CD4-positive, alpha-beta T cell treated with Interleukin-21 for 1 hour (primary cell): ENCODE measurements around the gene NOTCH3.

Source experiments
- DNase-seq: peaks from one replicate; pipeline ENCODE4 v3.0.0-alpha.2; 2020

The NOTCH3 gene

GRCh38 chr19:15200553-15201364 lies at the start of gene NOTCH3:
Gene NOTCH3 (minus strand): TSS chr19:15200995. CDS start chr19:15200905, 90 bp downstream.
- DNase-seq, result no peak

- no peak for DNase-seq
These were observed 49.8 kb upstream of the NOTCH3 start for GRCh38 chr19:15250640-15250993.

DNA sequence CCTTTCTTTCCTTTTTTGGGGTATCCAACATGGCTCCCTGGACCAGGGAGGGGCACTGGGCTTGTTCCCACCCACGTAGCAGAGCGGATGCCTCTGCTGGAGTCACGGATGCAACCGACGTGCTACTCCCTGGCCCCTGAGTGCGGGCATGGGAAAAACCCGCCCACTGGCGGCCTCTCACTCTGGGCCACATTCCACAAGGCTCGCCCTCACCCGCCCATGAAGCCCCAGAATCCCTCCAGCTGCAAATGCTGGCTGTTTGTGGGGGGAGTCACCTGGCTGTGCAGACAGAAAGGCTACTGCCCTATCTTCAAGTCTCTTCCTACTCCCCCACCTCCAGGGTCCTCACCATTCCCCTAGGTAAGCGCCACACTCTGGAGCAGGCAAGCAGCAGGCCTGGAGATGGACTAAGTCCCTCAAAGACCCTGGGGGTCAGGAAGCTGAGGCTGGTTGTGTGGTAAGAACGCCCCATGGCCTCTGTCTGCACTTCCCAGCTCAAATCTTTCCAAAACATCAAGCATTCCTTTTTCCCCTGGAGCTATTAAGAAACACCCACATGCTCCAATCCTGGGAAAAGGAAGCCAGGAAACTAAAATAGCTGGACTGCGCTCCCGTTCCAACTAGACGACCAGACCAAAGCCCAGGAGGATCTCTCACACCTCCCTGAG lies 49.3 kb upstream of the NOTCH3 start:
- no peak for DNase-seq

DNA sequence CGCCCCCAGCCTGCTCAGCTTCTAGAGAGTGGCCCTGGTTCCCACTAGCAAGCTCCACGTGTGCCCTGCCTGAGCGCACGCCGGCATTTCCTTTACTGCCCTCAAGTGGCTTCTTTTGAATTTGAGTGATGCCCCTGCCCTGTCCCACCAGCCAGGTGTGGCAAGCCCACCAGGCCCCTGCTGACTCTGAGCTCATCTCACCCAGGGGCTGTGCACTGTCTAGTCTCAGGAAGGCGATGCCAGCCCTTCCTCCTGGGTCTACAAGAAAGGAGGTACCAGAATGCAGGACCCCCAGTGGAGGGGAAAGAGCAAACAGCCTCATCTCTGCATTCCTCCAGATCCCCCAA lies 48.7 kb upstream of the NOTCH3 start:
- no peak for DNase-seq

GRCh38 chr19:15248648-15249527 lies 48.1 kb upstream of the NOTCH3 start:
- no peak for DNase-seq

- no peak for DNase-seq
These were observed 47.3 kb upstream of the NOTCH3 start for GRCh38 chr19:15248106-15248505.

DNA sequence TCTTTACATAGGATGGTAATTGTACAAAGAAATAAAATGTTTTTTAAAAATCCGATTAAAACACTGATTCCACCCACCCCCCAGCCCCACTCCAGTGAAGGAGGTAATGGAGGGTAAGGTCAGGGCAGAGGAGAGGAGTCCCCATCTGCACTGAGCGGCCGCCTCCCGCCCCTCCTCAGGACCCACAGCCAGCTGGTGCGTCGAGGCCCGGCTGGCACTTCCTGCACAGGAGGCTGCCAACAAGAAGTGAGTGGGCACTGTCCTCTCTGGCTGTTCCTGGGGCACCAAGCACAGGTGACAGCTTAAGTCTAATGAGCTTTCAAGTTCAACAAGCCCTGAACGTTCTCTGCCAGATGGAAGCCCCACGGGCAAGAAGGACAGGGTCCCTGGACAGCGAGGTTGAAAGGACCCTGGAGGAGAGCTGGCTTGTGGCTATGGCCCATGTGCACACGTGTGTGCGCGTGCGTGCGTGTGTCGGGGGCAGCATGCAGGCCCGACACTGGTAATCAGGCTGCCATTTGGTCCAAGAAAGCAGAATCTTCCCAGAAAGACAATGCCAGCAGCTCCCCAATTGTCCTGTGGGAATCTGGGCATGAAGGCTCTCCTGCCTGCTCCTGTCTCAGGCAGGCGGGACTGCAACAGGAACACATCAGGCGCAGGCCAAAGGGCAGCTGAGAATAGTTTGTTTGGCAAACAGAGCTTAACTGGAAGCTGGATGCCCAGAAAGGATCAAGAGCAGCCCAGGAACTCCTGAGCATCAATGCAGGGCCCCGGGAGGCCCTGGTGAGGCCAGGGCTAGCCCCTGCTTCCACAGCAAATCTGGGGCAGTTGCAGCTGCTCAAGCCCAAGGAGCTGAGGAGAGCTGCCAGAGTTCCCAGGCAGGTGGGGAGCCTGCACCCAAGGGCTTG lies 46.6 kb upstream of the NOTCH3 start:
- no peak for DNase-seq

DNA sequence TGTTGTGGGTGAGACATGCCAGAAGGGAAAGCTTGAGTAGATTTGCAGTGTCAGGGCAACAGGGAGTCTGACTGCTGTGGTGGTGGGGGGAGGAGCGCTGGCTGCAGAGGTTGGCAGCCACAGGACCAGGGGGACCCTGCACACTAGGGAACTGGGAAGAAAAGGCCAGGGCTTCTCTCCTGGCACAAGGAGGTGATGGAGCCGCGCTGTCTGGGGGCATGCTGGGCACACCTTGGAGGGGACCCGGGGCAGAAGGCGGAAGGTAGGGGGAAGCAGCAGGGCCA lies 45.3 kb upstream of the NOTCH3 start:
- DNase-seq, result no peak

- DNase-seq, result no peak
These were observed 44.8 kb upstream of the NOTCH3 start for GRCh38 chr19:15245370-15246197.

GRCh38 chr19:15244808-15245207 lies 44.0 kb upstream of the NOTCH3 start:
- DNase-seq, result no peak

DNA sequence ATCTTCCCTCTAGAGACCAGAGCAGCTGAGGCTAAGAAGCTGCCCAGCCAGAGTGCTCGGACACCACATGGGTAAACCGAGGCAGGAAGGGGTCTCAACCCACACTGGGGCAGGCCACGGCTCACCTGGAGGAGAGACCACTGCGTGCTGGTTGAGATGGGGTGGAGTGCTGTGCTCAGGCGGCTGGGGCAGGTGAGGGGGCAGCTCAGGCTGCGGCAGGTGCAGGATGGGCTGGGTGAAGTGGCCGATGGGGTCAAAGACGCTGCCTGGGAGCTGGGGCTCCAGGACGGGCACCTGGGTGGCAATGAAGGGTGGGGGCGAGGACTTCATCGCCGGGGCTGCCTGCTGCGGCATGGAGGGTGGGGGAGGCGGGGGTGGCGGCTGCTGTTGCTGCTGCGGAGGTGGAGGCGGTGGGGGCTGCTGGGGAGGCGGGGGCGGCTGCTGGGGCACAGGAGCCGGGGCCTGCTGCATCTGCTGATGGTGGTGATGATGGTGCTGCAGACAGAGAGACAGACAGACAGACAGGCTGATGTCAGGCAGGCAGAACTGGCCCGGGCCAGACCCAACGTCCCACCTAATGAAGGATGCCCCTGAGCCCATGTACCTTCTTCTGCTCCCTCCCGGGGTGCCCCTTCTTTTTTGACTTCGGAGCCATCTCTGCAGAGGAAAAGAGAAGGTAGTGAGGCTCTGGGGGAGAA lies 43.5 kb upstream of the NOTCH3 start:
- no peak for DNase-seq

- DNase-seq, result no peak
These were observed 42.6 kb upstream of the NOTCH3 start for GRCh38 chr19:15243236-15243957.

DNA sequence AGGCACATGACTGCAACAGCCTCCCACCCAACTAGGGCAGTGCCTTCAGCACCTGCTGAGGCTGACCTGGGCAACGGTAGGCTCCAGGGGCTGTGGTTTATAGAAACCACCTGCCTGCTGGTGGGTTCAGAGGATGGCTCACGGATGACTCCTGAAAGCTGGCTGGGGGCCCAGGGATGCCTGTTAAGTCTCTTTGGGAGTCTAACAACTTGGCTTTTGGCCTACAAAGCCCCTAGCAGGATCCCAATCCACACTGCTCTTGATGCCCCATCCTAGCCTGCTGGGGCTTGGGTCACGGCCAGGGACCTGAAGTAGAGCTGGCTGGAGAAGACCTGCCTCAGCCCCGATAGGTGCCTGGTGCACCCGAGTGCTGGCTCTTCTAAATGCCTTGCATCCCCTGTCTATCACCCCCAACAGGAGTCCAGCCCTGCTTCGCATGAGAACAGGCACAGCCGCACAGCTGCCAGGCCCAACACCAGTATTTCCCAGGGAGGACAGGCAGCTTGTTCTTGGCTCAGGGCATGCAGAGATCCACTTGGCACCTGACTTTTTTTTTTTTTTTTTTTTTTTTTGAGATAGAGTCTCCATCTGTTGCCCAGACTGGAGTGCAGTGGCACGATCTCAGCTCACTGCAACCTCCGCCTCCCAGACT lies 40.6 kb upstream of the NOTCH3 start:
- DNase-seq, result no peak

- no peak for DNase-seq
These were observed 39.7 kb upstream of the NOTCH3 start for GRCh38 chr19:15240515-15240914.

- DNase-seq, result no peak
These were observed 38.6 kb upstream of the NOTCH3 start for GRCh38 chr19:15239337-15239949.

DNA sequence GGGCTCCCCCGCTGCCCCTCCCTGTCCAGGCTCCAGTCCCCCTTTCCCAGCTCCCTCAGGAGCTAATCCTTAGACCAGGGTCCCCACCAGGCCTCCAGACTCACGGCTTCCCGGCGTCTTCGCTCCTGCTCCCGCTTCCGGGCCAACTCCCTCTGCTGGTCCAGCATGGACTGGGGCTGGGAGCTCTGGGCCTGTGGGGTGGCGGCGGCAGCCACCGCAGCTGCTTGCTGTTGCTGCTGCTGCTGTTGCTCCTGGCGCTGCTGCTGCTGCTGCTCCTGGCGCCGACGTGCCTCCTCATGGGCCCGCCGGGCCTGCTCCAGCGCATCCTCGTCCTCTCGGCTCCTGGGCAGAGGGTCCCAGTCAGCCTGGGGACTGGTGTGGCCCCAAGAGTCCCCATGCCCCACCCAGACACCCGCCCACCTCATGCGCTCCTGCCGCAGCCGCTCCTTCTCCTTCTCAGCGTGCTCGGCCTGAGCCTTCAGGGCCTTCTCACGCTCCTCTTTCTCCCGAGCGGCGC lies 37.9 kb upstream of the NOTCH3 start:
- DNase-seq, result no peak

GRCh38 chr19:15237759-15238638 lies 37.2 kb upstream of the NOTCH3 start:
- DNase-seq, result no peak

- DNase-seq, result no peak
These were observed 36.1 kb upstream of the NOTCH3 start for GRCh38 chr19:15236886-15237285.
